A549 (cell line): ENCODE results near the gene GAS2L2.

Source experiments
- CEBPB ChIP-seq, 2 experiments: fragments of >200 bp in 1 of 2; sonication (Bioruptor Twin) in 1 of 2; formaldehyde crosslinking in 1 of 2; IDR thresholded peaks; 2 replicates each; pipeline ENCODE4 v1.6.1; 2012 to 2016
- POLR2A ChIP-seq: IDR thresholded peaks from 2 replicates; pipeline ENCODE4 v1.6.1; 2012; ENCODE audit warnings: mild to moderate bottlenecking, low read length
- RCOR1 ChIP-seq: fragments of 150-350 bp; IDR thresholded peaks from 2 replicates; pipeline ENCODE4 v1.6.1; 2014; ENCODE audit warnings: antibody characterized with exemption, low read length, low read depth
- RNF2 ChIP-seq: fragments of 200-600 bp; sonication (generic); IDR thresholded peaks from 2 replicates; pipeline ENCODE4 v1.6.1; 2016; ENCODE audit warnings: low read depth, mild to moderate bottlenecking, antibody characterized with exemption, moderate library complexity, borderline replicate concordance
- TF ChIP-seq, protein P1 (sequence below): fragments of >200 bp; sonication (Bioruptor Twin); formaldehyde crosslinking; IDR thresholded peaks from 3 replicates; pipeline ENCODE4 v1.5.1; 2016
- TF ChIP-seq, protein P2 (sequence below): fragments of 200-600 bp; sonication (generic); IDR thresholded peaks from 2 replicates; pipeline ENCODE4 v1.6.1; 2016; ENCODE audit warnings: antibody characterized with exemption, mild to moderate bottlenecking, moderate library complexity

DNA sequence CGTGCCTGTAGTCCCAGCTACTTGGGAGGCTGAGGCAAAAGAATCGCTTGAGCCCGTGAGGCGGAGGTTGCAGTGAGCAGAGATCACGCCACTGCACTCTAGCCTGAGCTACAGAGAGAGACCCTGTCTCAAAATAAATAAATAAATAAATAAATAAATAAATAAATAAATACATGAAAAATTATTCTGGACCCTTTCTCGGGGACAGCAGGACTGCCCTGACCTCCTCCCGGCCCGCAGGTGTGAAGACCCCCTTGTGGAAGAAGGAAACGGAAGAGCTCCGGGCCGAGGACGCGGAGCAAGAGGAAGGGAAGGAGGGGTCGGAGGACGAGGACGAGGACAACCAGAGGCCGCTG is 10.7 kb upstream of the GAS2L2 start:
- TF ChIP-seq POLR2A (no peak), CEBPB (IDR thresholded peaks at IDR 0.05) (no peak), RNF2 (no peak), RCOR1 (no peak)
- TF ChIP-seq, protein P1, sequence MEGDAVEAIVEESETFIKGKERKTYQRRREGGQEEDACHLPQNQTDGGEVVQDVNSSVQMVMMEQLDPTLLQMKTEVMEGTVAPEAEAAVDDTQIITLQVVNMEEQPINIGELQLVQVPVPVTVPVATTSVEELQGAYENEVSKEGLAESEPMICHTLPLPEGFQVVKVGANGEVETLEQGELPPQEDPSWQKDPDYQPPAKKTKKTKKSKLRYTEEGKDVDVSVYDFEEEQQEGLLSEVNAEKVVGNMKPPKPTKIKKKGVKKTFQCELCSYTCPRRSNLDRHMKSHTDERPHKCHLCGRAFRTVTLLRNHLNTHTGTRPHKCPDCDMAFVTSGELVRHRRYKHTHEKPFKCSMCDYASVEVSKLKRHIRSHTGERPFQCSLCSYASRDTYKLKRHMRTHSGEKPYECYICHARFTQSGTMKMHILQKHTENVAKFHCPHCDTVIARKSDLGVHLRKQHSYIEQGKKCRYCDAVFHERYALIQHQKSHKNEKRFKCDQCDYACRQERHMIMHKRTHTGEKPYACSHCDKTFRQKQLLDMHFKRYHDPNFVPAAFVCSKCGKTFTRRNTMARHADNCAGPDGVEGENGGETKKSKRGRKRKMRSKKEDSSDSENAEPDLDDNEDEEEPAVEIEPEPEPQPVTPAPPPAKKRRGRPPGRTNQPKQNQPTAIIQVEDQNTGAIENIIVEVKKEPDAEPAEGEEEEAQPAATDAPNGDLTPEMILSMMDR = no peak
- TF ChIP-seq, protein P2, sequence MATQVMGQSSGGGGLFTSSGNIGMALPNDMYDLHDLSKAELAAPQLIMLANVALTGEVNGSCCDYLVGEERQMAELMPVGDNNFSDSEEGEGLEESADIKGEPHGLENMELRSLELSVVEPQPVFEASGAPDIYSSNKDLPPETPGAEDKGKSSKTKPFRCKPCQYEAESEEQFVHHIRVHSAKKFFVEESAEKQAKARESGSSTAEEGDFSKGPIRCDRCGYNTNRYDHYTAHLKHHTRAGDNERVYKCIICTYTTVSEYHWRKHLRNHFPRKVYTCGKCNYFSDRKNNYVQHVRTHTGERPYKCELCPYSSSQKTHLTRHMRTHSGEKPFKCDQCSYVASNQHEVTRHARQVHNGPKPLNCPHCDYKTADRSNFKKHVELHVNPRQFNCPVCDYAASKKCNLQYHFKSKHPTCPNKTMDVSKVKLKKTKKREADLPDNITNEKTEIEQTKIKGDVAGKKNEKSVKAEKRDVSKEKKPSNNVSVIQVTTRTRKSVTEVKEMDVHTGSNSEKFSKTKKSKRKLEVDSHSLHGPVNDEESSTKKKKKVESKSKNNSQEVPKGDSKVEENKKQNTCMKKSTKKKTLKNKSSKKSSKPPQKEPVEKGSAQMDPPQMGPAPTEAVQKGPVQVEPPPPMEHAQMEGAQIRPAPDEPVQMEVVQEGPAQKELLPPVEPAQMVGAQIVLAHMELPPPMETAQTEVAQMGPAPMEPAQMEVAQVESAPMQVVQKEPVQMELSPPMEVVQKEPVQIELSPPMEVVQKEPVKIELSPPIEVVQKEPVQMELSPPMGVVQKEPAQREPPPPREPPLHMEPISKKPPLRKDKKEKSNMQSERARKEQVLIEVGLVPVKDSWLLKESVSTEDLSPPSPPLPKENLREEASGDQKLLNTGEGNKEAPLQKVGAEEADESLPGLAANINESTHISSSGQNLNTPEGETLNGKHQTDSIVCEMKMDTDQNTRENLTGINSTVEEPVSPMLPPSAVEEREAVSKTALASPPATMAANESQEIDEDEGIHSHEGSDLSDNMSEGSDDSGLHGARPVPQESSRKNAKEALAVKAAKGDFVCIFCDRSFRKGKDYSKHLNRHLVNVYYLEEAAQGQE = no peak
